ENCODE measurements around the gene XCR1.
"Not testable (repeated sequence)": the region's sequence is repeated elsewhere in the genome, so short reads cannot be mapped to it uniquely, and the experiment has no call there.

XCR1 gene

DNA sequence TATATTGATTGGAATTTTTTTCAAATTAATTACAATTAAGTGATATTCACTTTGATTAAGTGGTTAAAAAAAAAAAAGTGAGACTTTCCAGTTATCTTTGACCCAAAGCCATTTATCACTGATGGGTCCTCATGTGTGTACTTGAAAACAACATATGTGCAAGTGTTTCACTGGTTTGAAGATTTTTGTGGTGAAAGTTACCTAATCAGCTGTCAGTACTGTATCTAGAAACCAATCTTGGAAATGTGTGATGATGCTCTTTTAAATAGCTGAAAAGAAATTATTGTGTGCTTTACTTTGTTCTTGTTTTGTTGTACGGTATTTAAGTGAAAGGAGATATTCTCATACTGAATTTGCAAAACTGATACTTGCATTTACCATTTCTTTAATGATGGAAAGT, 11.6 kb upstream of the XCR1 start:
- DNase-seq = no peak

DNA sequence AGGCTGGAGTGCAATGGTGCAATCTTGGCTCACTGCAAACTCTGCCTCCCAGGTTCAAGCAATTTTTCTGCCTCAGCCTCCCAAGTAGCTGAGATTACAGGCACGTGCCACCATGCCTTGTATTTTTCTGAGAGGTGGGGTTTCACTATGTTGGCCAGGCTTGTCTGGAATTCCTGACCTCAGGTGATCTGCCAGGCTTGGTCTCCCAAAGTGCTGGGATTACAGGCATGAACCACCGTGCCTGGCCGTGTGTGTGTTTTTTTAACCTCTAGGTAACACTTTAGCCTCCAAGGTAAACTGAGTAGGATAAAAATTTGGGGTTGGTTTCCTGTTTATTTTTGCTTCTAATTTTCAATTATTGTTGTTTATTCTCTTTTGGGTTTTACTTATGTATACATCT, 10.8 kb upstream of the XCR1 start:
- not testable (repeated sequence) for DNase-seq

DNA sequence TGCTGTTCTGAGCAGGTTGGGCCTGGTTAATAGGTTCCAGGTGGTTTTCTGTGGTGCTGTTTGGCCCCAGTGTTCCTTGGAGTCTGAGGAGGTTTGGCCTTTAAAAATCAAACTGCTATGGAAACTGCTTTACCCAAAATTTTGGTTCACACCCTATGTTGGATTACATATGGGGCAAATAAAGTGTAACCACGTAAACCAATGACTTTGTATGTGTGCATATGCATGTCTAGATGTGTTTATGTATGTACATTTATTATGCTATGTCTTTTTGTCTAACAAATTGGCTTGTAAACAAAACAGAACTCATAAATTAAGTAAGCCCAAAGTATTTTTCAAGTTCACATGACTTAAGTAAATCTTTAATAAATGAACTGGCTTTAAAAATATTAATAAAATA, 8.9 kb upstream of the XCR1 start:
- DNase-seq = no peak

- DNase-seq = no peak
Observed at GRCh38 chr3:46031747-46032146, 4.5 kb upstream of the XCR1 start.

GRCh38 chr3:46031269-46031668, 4.0 kb upstream of the XCR1 start:
- DNase-seq = no peak

DNA sequence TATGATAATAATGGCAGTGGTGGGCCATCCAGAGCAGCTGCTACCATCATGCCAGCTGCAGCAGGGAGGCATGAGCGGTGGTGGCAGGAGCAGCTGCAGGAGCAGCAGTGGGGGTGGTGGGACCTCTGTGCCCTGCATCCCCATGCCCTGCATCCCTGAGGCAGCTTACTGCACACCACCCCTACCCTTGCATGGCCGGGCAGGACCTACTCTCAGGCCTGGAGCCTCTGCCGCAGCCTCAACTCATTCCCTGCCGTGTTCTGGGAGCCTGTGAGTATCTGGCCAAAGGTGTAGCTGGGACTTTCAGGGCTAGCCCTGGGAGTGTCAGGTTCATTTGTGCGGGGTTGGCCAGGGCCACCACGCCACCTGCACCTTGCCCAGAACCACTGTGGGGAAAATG, 3.3 kb upstream of the XCR1 start:
- DNase-seq = no peak

- DNase-seq = no peak
Observed at GRCh38 chr3:46029953-46030543, 2.8 kb upstream of the XCR1 start.

DNA sequence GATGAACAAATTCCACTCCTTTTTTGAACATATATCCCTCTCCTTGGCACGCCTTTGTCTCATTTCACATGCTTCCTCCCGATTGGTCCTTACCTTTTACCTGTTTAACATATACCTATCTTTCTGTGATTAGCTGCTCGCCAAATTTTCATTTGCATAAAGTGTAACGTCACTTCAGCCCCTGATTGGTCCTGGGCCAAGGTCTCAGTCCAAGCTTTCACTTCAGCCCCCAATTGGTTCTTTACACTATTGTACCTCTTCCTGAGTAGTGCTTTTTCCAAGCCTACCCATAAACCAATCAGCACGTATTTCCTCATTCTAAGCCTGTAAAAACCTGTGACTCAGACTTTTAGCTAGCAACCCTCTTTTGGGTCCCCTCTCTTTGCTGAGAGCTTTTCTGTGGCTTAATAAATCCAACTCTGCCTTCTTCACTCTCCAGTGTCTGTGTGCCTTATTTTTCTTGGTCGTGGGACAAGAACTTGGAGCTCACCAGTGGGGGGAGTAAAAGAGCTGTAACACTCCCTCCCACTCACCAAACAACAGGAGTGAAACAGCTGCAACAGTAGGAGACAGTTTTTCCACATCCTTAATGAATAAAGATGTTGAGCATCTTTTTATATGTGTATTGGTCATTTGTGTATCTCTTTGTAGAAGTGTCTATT, 584 bp upstream of the XCR1 start:
- no peak for DNase-seq

DNA sequence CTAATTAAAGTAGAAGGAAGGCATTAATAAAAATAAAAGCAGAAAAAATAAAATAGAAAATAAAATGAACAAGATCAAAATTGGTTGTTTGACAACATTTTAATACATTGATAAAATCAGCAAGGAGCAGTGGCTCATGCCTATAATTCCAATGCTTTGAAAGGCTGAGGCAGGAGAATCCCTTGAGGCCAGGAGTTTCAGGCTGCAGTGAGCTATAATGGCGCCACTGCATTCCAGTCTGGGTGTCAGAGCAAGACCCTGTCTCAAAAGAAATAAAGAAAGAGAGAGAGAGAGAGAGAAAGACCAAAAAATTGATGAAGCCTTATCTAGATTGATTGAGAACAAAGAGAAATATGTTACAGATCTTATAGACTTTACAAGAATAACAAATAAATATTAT, 2.1 kb downstream of the XCR1 start:
- no peak for DNase-seq

- DNase-seq = no peak
Observed at GRCh38 chr3:46024131-46024530, 3.2 kb downstream of the XCR1 start.

- DNase-seq = no peak
Observed at GRCh38 chr3:46022909-46023785, 4.1 kb downstream of the XCR1 start.

GRCh38 chr3:46021516-46021915, 5.8 kb downstream of the XCR1 start:
- no peak for DNase-seq

- DNase-seq = no peak
Observed at GRCh38 chr3:46020766-46021510, 6.3 kb downstream of the XCR1 start.

GRCh38 chr3:46019707-46020106, 7.6 kb downstream of the XCR1 start:
- DNase-seq = peak; percentile 62 to 66

GRCh38 chr3:46017720-46018119, 9.6 kb downstream of the XCR1 start:
- peak in 1 of 2 experiments; percentile 25 for DNase-seq

GRCh38 chr3:46013316-46014094, 13.8 kb downstream of the XCR1 start:
- DNase-seq = no peak

GRCh38 chr3:46012246-46012645, 15.0 kb downstream of the XCR1 start:
- DNase-seq = no peak

DNA sequence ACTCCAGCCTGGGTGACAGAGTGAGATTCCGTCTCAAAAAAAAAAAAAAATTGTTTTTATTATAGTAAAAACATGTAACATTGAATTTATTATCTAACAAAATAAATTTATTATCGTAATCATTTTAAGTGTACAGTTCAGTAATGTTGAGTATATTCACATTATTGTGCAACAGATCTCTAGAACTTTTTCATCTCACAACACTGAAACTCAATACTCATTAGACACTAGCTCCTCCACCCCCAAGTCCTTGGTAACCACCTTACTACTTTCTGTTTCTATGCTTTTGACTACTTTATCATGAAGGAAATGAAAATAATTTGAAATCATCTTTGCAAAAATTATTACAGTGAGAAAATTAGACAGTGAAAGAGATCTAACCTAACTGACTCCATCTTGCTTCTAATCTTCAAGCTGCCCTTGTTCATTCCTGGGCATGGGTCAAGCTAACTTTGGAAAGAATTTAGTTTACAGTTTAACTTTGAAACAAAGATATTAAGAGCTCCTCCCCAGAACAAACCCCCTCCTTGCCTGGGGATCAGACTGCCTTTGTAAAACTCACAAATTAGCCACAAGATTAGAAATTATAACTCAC, 16.7 kb downstream of the XCR1 start:
- no peak for DNase-seq

DNA sequence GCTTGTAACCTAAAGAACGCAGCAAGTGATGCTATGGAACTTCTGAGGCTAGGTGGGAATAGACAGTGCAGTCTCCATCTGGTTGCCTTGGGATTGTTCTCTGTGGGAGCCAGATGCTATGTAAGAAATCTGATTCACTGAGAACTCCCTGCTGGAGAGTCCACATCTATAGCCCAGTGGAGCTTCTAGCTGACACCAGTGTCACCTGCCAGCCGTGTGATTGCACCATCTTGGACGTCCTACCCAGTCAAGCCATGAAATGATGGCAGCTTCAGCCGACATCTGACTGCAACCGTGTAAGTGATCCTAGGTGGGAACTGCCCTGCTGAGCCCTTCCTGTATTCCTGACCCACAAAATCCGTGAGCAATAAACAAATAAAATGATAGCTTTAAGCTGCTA, 19.2 kb downstream of the XCR1 start:
- DNase-seq = no peak

DNA sequence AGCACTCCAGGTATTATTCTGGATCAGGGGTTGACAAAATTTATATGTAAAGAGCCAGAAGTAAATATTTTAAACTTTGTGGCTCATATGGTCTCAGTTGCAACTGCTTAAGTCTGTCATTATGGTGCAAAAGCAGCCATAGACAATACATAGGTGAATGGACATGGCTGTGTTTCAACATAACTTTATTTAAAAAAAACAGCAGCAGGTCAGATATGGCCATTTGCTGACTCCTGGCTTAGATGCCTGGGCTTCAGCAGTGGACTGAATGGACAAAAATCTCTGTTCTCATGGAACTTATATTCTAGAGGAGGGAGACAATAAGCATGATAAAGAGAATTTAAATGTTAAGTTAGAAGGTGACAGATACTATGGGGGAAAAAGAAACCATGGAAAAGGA, 20.0 kb downstream of the XCR1 start:
- no peak for DNase-seq

GRCh38 chr3:46006238-46007032, 20.8 kb downstream of the XCR1 start:
- DNase-seq = no peak

Data from activated T-cell treated with anti-CD3 and anti-CD28 coated beads, Interleukin-2, amount 50 U/mL, for 48 hours (primary cell).